Brain microvascular endothelial cell (primary cell): Measurements from ENCODE around the gene IRF9.

Source experiments
- DNase-seq: peaks from one replicate; pipeline ENCODE4 v3.0.0-alpha.2; 2020
- H3K27ac ChIP-seq: fragments of 250-450 bp; sonication (Bioruptor Pico); 2 replicates; pipeline ENCODE4 v1.5.1; 2020; ENCODE audit warnings: mild to moderate bottlenecking, moderate library complexity
- H3K27me3 ChIP-seq: fragments of 250-450 bp; sonication (Bioruptor Pico); replicated peaks from 2 replicates; pipeline ENCODE4 v1.5.1; 2020; ENCODE audit warnings: mild to moderate bottlenecking
- H3K36me3 ChIP-seq: fragments of 250-450 bp; sonication (Bioruptor Pico); replicated peaks from 2 replicates; pipeline ENCODE4 v1.5.1; 2020; ENCODE audit warnings: mild to moderate bottlenecking
- H3K4me3 ChIP-seq: 2 replicates; pipeline ENCODE4 v1.5.1; 2011; ENCODE audit warnings: low read depth, mild to moderate bottlenecking, control low read depth, low read length, moderate library complexity
- in situ Hi-C: cut with HindIII; loops from 2 replicates; pipeline ENCODE4 v1.10.0; 2017; ENCODE audit warnings: low sequenced_read_pairs, low pct_ligation_motif_present
- TF ChIP-seq, protein P1 (sequence below): IDR thresholded peaks from 2 replicates; pipeline ENCODE4 v1.5.1; 2011; ENCODE audit warnings: low read depth, mild to moderate bottlenecking, moderate library complexity, low read length, control low read depth, inconsistent platforms; ENCODE audit errors: missing control alignments

IRF9 gene

DNA sequence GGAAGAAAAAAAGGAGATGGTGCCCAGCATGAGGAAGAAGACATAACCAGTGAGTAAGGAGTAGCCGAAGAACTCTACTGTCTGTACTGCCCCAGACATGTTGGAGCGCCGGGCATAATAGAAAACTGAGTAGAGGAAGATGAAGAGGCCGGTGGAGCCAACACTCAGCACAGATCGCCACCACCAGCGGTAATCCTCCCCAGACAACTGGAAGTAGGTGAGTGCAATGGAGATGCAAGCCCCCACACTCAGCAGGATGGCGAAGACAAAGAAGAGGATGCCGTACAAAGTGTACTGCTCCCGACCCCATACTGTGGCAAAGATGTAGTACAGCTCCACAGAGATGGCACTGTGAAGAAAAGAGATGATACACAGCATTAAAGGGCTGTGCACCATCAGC is 28.4 kb downstream of the IRF9 start:
- Histone ChIP-seq H3K27me3 (no peaks in the 10 kb centered on the region), H3K27ac (no peak overlapping the region), H3K4me3 (no peak overlapping the region), H3K36me3 (peaks cover 46% of the 10 kb centered on the region)
- no peak for DNase-seq
- in situ Hi-C loops: no loop called here
- TF ChIP-seq, protein P1, sequence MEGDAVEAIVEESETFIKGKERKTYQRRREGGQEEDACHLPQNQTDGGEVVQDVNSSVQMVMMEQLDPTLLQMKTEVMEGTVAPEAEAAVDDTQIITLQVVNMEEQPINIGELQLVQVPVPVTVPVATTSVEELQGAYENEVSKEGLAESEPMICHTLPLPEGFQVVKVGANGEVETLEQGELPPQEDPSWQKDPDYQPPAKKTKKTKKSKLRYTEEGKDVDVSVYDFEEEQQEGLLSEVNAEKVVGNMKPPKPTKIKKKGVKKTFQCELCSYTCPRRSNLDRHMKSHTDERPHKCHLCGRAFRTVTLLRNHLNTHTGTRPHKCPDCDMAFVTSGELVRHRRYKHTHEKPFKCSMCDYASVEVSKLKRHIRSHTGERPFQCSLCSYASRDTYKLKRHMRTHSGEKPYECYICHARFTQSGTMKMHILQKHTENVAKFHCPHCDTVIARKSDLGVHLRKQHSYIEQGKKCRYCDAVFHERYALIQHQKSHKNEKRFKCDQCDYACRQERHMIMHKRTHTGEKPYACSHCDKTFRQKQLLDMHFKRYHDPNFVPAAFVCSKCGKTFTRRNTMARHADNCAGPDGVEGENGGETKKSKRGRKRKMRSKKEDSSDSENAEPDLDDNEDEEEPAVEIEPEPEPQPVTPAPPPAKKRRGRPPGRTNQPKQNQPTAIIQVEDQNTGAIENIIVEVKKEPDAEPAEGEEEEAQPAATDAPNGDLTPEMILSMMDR: no peak

DNA sequence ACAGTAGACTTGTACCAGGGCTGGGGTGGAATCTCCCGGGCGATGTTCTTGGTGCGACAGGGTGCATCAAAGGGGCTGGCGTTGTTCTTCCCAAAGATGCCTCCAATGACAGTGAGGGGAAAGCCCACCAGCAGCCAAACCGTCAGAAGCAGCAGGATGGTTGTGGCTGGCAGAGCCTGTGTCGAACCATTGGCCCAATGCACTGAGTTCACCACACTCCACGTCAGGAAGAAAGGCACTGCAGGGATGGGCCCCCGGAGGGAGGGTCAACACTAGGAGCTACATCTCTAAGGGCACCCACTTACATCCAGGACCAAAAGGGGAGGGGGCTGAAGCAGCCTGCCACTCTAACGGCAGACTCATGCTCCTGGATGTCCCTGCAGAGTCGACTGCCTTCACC is 29.4 kb downstream of the IRF9 start:
- Histone ChIP-seq H3K4me3 (no peak overlapping the region), H3K36me3 (peaks cover 40% of the 10 kb centered on the region), H3K27ac (no peak overlapping the region), H3K27me3 (no peaks in the 10 kb centered on the region)
- TF ChIP-seq, protein P1: no peak
- in situ Hi-C loops: no loop called here
- no peak for DNase-seq

DNA sequence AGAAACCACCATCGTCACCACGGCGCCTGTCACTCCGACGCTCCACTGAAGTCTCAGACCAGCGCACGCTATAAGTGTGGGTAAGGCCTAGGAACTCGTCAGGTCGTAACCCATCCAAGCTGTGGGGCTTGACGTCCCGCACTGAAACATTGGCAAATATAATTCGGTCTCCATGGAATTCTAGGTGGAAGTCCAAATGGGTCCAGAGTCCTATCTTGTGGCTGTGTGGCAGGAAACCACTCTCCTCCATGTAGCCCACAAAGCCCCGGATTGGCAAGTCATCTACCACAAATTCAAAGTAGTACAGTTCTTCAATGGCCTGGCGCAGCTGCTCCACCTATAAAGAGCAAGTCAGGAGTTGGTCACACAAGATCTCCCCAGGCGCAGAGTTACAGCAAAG is 31.9 kb downstream of the IRF9 start:
- TF ChIP-seq, protein P1: no peak
- no peaks in the 10 kb centered on the region for H3K27me3 ChIP-seq
- in situ Hi-C loops: no loop called here
- H3K27ac ChIP-seq: no peak overlapping the region
- DNase-seq: no peak
- peaks cover 24% of the 10 kb centered on the region for H3K36me3 ChIP-seq
- H3K4me3 ChIP-seq: no peak overlapping the region

DNA sequence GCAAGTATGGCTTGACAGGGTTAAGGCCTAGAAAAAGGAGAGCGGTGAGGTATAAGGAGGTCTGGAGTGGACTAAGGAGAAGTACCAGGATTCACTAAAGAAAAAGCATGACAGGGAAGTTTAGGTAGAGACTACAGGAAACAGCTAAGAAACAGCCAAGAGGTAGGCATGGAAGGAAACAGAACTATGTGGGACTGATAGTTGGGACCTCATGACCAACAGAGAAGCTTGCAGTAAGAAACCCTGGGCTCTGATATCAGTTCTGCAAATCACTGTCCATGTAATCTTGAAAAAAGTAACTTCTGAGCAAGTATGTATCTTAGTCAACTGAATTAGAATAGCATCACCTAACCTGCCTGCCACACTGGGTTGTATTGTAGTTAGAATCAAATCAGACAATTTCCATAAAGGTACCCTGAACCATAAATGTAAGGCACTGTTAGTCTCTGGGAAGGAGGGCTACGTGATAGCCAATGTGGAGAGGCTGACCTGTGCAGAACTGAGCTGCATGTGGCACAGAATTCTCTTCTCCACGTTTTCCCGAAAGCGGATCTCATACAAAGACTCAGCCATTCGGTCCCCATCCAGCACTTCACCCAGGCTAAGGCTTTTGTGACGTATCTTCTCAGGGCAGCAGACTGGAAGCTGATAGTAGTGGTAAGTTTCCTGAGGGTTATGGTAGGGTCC is 33.3 kb downstream of the IRF9 start:
- TF ChIP-seq, protein P1: no peak
- Histone ChIP-seq H3K4me3 (peak overlapping the region; percentile 80), H3K36me3 (peaks cover 24% of the 10 kb centered on the region), H3K27me3 (no peaks in the 10 kb centered on the region), H3K27ac (no peak overlapping the region)
- DNase-seq: no peak
- in situ Hi-C loops: no loop called here

DNA sequence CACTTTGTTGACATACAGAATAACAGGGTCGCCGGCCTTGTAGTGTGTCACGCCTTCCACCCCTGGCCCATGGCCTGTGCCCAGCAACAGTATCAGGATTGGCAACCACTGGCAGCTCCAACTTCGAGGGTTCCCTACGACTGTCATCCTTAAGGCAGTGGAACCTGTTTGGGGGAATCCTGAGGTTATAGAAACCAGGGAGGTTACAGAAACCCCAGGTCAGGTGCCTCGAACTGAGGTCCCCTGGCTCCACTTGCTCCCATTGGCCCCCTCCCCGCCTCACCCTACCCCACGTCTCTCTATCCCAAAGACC is 33.8 kb downstream of the IRF9 start:
- peaks cover 24% of the 10 kb centered on the region for H3K36me3 ChIP-seq
- no peaks in the 10 kb centered on the region for H3K27me3 ChIP-seq
- TF ChIP-seq, protein P1: no peak
- H3K27ac ChIP-seq: peak overlapping the region; percentile 100
- in situ Hi-C loops: no loop called here
- H3K4me3 ChIP-seq: peak overlapping the region; percentile 80
- DNase-seq: no peak
